Neural cell (in vitro differentiated cells): ENCODE results near the gene RAB1A.

ENCODE experiments used
- EZH2 ChIP-seq: fragments of 200-600, 300-800 bp; shearing (Covaris generic), sonication (generic); IDR thresholded peaks from 2 replicates; pipeline ENCODE4 v1.6.1; 2014; ENCODE audit warnings: antibody characterized with exemption, low read length, borderline replicate concordance, mild to moderate bottlenecking; ENCODE audit not compliant: insufficient read depth, poor library complexity, severe bottlenecking
- POLR2AphosphoS5 ChIP-seq: IDR thresholded peaks from 2 replicates; pipeline ENCODE4 v1.6.1; 2012
- RAD21 ChIP-seq: fragments of 450-650 bp; conservative IDR thresholded peaks from 2 replicates; pipeline ENCODE4 v1.6.1; 2014; ENCODE audit warnings: antibody characterized with exemption, mild to moderate bottlenecking, moderate library complexity
- TAF1 ChIP-seq: IDR thresholded peaks from 2 replicates; pipeline ENCODE4 v1.6.1; 2012; ENCODE audit warnings: low read depth
- TF ChIP-seq, protein P1 (sequence below): fragments of 450-650 bp; IDR thresholded peaks from 2 replicates; pipeline ENCODE4 v1.5.1; 2014; ENCODE audit warnings: antibody characterized with exemption, mild to moderate bottlenecking, moderate library complexity; ENCODE audit not compliant: poor library complexity, severe bottlenecking
- TF ChIP-seq, protein P2 (sequence below): IDR thresholded peaks from 2 replicates; pipeline ENCODE4 v1.6.1; 2012; ENCODE audit warnings: borderline replicate concordance

DNA sequence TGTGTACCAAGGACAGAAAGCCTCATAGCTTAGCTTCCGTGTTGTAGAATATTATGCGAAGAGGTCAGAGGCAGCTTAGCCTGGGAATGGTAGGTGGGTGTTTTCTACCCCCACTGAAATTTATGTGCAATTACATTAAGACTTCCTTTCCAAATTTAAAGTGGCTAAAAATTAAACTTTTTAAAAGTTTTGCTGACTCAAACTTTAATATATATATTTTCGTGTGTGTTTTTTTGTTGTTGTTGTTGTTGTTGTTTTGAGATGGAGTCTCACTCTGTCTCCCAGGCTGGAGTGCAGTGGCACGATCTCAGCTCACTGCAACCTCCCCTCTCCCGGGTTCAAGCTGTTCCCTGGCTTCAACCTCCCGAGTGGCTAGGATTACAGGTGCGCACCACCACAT, 4.3 kb upstream of the RAB1A start:
- TF ChIP-seq, protein P1, sequence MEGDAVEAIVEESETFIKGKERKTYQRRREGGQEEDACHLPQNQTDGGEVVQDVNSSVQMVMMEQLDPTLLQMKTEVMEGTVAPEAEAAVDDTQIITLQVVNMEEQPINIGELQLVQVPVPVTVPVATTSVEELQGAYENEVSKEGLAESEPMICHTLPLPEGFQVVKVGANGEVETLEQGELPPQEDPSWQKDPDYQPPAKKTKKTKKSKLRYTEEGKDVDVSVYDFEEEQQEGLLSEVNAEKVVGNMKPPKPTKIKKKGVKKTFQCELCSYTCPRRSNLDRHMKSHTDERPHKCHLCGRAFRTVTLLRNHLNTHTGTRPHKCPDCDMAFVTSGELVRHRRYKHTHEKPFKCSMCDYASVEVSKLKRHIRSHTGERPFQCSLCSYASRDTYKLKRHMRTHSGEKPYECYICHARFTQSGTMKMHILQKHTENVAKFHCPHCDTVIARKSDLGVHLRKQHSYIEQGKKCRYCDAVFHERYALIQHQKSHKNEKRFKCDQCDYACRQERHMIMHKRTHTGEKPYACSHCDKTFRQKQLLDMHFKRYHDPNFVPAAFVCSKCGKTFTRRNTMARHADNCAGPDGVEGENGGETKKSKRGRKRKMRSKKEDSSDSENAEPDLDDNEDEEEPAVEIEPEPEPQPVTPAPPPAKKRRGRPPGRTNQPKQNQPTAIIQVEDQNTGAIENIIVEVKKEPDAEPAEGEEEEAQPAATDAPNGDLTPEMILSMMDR, result no peak
- no peak for TF ChIP-seq POLR2AphosphoS5
- TF ChIP-seq, protein P2, sequence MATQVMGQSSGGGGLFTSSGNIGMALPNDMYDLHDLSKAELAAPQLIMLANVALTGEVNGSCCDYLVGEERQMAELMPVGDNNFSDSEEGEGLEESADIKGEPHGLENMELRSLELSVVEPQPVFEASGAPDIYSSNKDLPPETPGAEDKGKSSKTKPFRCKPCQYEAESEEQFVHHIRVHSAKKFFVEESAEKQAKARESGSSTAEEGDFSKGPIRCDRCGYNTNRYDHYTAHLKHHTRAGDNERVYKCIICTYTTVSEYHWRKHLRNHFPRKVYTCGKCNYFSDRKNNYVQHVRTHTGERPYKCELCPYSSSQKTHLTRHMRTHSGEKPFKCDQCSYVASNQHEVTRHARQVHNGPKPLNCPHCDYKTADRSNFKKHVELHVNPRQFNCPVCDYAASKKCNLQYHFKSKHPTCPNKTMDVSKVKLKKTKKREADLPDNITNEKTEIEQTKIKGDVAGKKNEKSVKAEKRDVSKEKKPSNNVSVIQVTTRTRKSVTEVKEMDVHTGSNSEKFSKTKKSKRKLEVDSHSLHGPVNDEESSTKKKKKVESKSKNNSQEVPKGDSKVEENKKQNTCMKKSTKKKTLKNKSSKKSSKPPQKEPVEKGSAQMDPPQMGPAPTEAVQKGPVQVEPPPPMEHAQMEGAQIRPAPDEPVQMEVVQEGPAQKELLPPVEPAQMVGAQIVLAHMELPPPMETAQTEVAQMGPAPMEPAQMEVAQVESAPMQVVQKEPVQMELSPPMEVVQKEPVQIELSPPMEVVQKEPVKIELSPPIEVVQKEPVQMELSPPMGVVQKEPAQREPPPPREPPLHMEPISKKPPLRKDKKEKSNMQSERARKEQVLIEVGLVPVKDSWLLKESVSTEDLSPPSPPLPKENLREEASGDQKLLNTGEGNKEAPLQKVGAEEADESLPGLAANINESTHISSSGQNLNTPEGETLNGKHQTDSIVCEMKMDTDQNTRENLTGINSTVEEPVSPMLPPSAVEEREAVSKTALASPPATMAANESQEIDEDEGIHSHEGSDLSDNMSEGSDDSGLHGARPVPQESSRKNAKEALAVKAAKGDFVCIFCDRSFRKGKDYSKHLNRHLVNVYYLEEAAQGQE, result no peak
- no peak for TF ChIP-seq RAD21
- TF ChIP-seq TAF1, result no peak
- TF ChIP-seq EZH2, result no peak
